ENCODE measurements around the gene DROSHA.

- TF ChIP-seq CTCF (IDR thresholded peaks at IDR 0.05) (no peak), POLR2A (IDR thresholded peaks at IDR 0.05) (no peak), POLR2AphosphoS5 (IDR thresholded peaks at IDR 0.05) (no peak)
These were observed 109.9 kb downstream of the DROSHA start for GRCh38 chr5:31421806-31422586.

All from breast epithelium (tissue), 3 donors.